ENCODE results near the gene WNT1. TPM values are rescaled to one million over a fixed set of nuclear protein-coding genes. Genes with fewer than 3 reads are reported as not detected.

The WNT1 gene
- total RNA-seq, 1 experiment from 2014 or later = not detected

- no peak overlapping the region for H3K18ac ChIP-seq (ENCODE audit: insufficient read length, low read depth, low read length)
- no peaks in the 10 kb centered on the region for H4K20me1 ChIP-seq (ENCODE audit: control insufficient read depth, insufficient read depth, insufficient read length)
- TF ChIP-seq, protein P1, sequence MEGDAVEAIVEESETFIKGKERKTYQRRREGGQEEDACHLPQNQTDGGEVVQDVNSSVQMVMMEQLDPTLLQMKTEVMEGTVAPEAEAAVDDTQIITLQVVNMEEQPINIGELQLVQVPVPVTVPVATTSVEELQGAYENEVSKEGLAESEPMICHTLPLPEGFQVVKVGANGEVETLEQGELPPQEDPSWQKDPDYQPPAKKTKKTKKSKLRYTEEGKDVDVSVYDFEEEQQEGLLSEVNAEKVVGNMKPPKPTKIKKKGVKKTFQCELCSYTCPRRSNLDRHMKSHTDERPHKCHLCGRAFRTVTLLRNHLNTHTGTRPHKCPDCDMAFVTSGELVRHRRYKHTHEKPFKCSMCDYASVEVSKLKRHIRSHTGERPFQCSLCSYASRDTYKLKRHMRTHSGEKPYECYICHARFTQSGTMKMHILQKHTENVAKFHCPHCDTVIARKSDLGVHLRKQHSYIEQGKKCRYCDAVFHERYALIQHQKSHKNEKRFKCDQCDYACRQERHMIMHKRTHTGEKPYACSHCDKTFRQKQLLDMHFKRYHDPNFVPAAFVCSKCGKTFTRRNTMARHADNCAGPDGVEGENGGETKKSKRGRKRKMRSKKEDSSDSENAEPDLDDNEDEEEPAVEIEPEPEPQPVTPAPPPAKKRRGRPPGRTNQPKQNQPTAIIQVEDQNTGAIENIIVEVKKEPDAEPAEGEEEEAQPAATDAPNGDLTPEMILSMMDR (conservative IDR thresholded peaks at IDR 0.05) = no peak
- H3K4ac ChIP-seq (ENCODE audit: low read depth, low read length) = no peak overlapping the region
- no peak overlapping the region for H2BK12ac ChIP-seq (ENCODE audit: insufficient read length, low read depth, low read length)
- no peak overlapping the region for H3K14ac ChIP-seq (ENCODE audit: insufficient read depth, low read length)
- peaks cover 4 to 5% of the 10 kb centered on the region in 2 experiments for H3K4me1 Mint-ChIP-seq
- no peak overlapping the region for H3T11ph ChIP-seq (ENCODE audit: low read length)
- H3K27ac Mint-ChIP-seq = no peak overlapping the region
- H3K4me1 ChIP-seq (ENCODE audit: insufficient read depth, low read length) = no peaks in the 10 kb centered on the region
- no peak overlapping the region for H2BK20ac ChIP-seq (ENCODE audit: low read depth, low read length, poor library complexity, severe bottlenecking)
- H3K4me2 ChIP-seq (ENCODE audit: insufficient read depth, insufficient read length, low read length) = no peak overlapping the region
- no peaks in the 10 kb centered on the region for H3K9me3 ChIP-seq (ENCODE audit: control insufficient read depth, low read depth, low read length)
- H4K91ac ChIP-seq (ENCODE audit: insufficient read length, low read depth, low read length) = no peak overlapping the region
- H3K23ac ChIP-seq (ENCODE audit: insufficient read length, low read depth, low read length) = no peak overlapping the region
- no peak overlapping the region for H4K5ac ChIP-seq (ENCODE audit: insufficient read length, low read depth, low read length)
- no peak overlapping the region for H2BK120ac ChIP-seq (ENCODE audit: low read depth, low read length, poor library complexity, severe bottlenecking)
- H4K8ac ChIP-seq (replicated peaks; ENCODE audit: insufficient read length, low read depth, low read length) = no peak overlapping the region
- no peak overlapping the region for H2BK15ac ChIP-seq (ENCODE audit: low read depth, low read length)
- no peaks in the 10 kb centered on the region; the same call in 1 of the 2 replicates for H3K27me3 ChIP-seq (ENCODE audit: insufficient read depth, low read length)
- H3K27ac ChIP-seq (ENCODE audit: insufficient read length, low read depth, low read length) = no peak overlapping the region
- H3K27me3 Mint-ChIP-seq (ENCODE audit: low read depth) = no peaks in the 10 kb centered on the region; the same call in 1 of the 2 replicates
- H3K79me2 ChIP-seq (ENCODE audit: insufficient read depth, low read length) = no peaks in the 10 kb centered on the region
- no peak overlapping the region for H2BK5ac ChIP-seq (ENCODE audit: insufficient read length, low read length)
- H3K36me3 Mint-ChIP-seq (ENCODE audit: insufficient read depth in 1 of 3, low read depth in 3 of 3) = peaks cover 42 to 86% (median 81%) of the 10 kb centered on the region in 3 experiments
- no peak overlapping the region for H3K9ac ChIP-seq (ENCODE audit: extremely low read depth, insufficient read length, low read length)
- no peak overlapping the region for H3K4me3 Mint-ChIP-seq
- H3K56ac ChIP-seq (ENCODE audit: insufficient read length, low read depth, low read length) = no peak overlapping the region
- no peaks in the 10 kb centered on the region for H3K79me1 ChIP-seq (ENCODE audit: insufficient read depth, low read depth, low read length, poor library complexity, severe bottlenecking)
- H3K23me2 ChIP-seq (ENCODE audit: insufficient read length, low read depth, low read length, poor library complexity, severe bottlenecking) = no peaks in the 10 kb centered on the region
- no peaks in the 10 kb centered on the region for H3K9me3 Mint-ChIP-seq
- no CpG with 5 or more reads among the region's 12 CpGs for WGBS (ENCODE audit: extremely low coverage, insufficient read length, low lambda C conversion rate)
- no peak overlapping the region for H2AK5ac ChIP-seq (ENCODE audit: insufficient read length, low read length)
- H2AFZ ChIP-seq (ENCODE audit: low read length) = no peak overlapping the region
- DNase-seq = no peak
Measured at GRCh38 chr12:49024543-49024942, 46.4 kb downstream of the WNT1 start.

Data from H9 (cell line).